22Rv1 (cell line): ENCODE results near the gene PLOD3.

Experiments used
- CTCF ChIP-seq: fragments of 450-650 bp; IDR thresholded peaks from 2 replicates; pipeline ENCODE4 v1.5.1; 2017; ENCODE audit warnings: mild to moderate bottlenecking
- ZFX ChIP-seq: fragments of 450-650 bp; IDR thresholded peaks from 2 replicates; pipeline ENCODE4 v1.6.1; 2017; ENCODE audit warnings: antibody characterized with exemption, borderline replicate concordance

GRCh38 chr7:101161692-101162471 is 55.5 kb downstream of the PLOD3 start:
- TF ChIP-seq CTCF (no peak), ZFX (no peak)
